ENCODE measurements around the gene GSN.
A peak's percentile ranks its signal among the peaks of the same experiment; 100 is the strongest.

GSN gene

DNA sequence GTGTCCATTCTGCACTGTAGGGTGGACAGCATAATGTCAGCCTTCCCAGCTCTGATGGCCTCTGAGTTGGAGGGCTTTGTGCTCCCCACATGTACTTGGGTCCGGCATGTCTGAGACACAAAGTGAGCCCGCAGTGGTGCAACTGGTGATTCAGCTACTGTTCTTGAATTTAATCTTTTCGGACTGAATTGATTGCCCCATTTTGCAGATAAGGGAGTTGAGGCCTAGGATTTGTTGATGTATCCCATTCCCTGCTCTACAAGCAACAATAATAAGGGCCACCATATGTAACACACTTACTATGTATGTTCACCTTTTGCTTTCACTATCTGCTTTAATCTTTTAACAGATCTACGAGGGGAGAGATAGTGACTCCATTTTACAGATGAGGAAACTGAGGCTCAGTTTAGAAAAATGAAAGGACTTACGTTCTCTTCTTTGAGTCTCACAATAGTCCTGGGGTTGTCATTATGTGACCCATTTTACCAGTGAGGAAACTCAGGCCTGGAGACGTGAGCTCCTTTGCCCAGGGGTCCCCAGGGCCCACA lies 4.5 kb downstream of the GSN start:
- Histone ChIP-seq H3K4me1 (ENCODE audit: control insufficient read depth, insufficient read depth, low read length) (peaks cover 23% of the 10 kb centered on the region), H3K36me3 (ENCODE audit: control insufficient read depth, insufficient read depth, low read length) (no peaks in the 10 kb centered on the region), H3K9me3 (ENCODE audit: control insufficient read depth, low read length) (no peaks in the 10 kb centered on the region), H3K4me3 (ENCODE audit: insufficient read depth, low read depth, low read length) (no peak overlapping the region), H3K27me3 (ENCODE audit: control insufficient read depth, insufficient read depth, low read length, poor library complexity, severe bottlenecking) (peaks cover 6% of the 10 kb centered on the region), H3K27ac (ENCODE audit: insufficient read depth, low read depth, low read length, poor library complexity, severe bottlenecking) (no peak overlapping the region)
- WGBS, 2 experiments: 92 to 93% methylated on average over 6 of the region's 6 CpGs

DNA sequence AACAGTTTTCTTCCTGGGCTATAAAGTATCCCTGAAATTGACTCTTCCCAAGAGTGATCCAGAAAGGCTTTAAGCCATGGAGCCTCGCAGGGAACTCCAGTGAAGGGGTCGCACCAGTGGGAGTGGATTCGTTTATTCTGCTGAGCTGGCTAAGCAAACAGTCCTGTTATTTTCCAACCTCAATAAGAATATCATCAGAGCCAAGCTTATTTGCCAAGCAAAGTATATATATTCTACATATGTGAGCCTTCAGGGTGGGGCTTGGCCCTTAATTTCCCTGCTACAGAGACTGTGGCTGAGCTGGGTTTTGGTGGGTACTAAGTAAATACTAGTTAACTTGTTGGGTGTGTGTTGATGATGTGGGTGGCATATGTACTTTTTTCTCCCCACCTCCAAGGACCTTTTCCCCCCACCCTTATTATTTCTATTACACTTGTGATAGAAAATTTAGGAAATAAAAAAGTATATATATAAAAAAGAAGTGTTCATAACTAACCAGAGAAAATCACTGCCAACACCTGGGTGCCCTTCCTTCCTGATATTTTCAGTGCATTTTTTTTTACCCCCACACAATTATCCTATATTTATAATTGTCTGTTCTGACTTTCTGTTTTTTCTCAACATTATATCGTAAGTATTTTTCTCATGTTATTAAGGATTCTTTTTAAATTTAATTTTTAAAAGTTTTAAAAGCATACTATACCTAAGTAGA lies 5.3 kb downstream of the GSN start:
- H3K27ac ChIP-seq (ENCODE audit: insufficient read depth, low read depth, low read length, poor library complexity, severe bottlenecking): no peak overlapping the region
- H3K4me1 ChIP-seq (ENCODE audit: control insufficient read depth, insufficient read depth, low read length): peaks cover 22% of the 10 kb centered on the region
- no peaks in the 10 kb centered on the region for H3K9me3 ChIP-seq (ENCODE audit: control insufficient read depth, low read length)
- H3K36me3 ChIP-seq (ENCODE audit: control insufficient read depth, insufficient read depth, low read length): no peaks in the 10 kb centered on the region
- H3K4me3 ChIP-seq (ENCODE audit: insufficient read depth, low read depth, low read length): no peak overlapping the region
- peaks cover 6% of the 10 kb centered on the region for H3K27me3 ChIP-seq (ENCODE audit: control insufficient read depth, insufficient read depth, low read length, poor library complexity, severe bottlenecking)
- 94 to 96% methylated on average over 3 of the region's 4 CpGs for whole genome bisulfite sequencing, 2 experiments

DNA sequence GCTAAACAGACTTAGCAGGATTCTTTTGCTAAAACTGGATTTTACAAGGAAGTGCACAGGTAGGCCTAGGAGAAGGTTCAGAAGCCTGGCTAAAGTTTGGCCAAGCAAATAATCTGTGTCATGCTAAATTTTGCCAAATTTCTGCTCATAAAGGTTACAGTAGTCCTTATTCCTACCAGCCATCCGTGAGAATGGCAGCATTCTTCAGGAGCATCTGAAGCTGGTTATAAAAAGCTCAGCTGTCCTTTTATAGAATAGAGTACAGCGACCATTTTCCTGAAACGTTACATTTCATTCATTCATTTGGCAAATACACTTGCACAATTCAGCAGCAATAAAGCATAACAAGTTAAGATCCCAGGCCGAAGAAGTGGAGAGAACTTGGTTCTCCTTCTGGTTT lies 6.9 kb downstream of the GSN start:
- Histone ChIP-seq H3K4me3 (ENCODE audit: insufficient read depth, low read depth, low read length) (no peak overlapping the region), H3K36me3 (ENCODE audit: control insufficient read depth, insufficient read depth, low read length) (no peaks in the 10 kb centered on the region), H3K4me1 (ENCODE audit: control insufficient read depth, insufficient read depth, low read length) (peaks cover 18% of the 10 kb centered on the region), H3K27ac (ENCODE audit: insufficient read depth, low read depth, low read length, poor library complexity, severe bottlenecking) (no peak overlapping the region), H3K27me3 (ENCODE audit: control insufficient read depth, insufficient read depth, low read length, poor library complexity, severe bottlenecking) (no peaks in the 10 kb centered on the region), H3K9me3 (ENCODE audit: control insufficient read depth, low read length) (no peaks in the 10 kb centered on the region)
- WGBS, 2 experiments: 94 to 98% methylated on average over 4 of the region's 4 CpGs

GRCh38 chr9:121275781-121276658 lies 8.1 kb downstream of the GSN start:
- Histone ChIP-seq H3K36me3 (ENCODE audit: control insufficient read depth, insufficient read depth, low read length) (no peaks in the 10 kb centered on the region), H3K4me1 (ENCODE audit: control insufficient read depth, insufficient read depth, low read length) (peaks cover 17% of the 10 kb centered on the region), H3K27ac (ENCODE audit: insufficient read depth, low read depth, low read length, poor library complexity, severe bottlenecking) (no peak overlapping the region), H3K4me3 (ENCODE audit: insufficient read depth, low read depth, low read length) (no peak overlapping the region), H3K27me3 (ENCODE audit: control insufficient read depth, insufficient read depth, low read length, poor library complexity, severe bottlenecking) (peaks cover 3% of the 10 kb centered on the region), H3K9me3 (ENCODE audit: control insufficient read depth, low read length) (no peaks in the 10 kb centered on the region)
- 86 to 87% methylated on average over 8 of the region's 8 CpGs for WGBS, 2 experiments

- H3K36me3 ChIP-seq (ENCODE audit: control insufficient read depth, insufficient read depth, low read length): no peaks in the 10 kb centered on the region
- no peaks in the 10 kb centered on the region for H3K9me3 ChIP-seq (ENCODE audit: control insufficient read depth, low read length)
- H3K27me3 ChIP-seq (ENCODE audit: control insufficient read depth, insufficient read depth, low read length, poor library complexity, severe bottlenecking): peaks cover 3% of the 10 kb centered on the region
- H3K27ac ChIP-seq (ENCODE audit: insufficient read depth, low read depth, low read length, poor library complexity, severe bottlenecking): no peak overlapping the region
- H3K4me1 ChIP-seq (ENCODE audit: control insufficient read depth, insufficient read depth, low read length): peaks cover 15% of the 10 kb centered on the region
- 85 to 98% methylated on average over 1 of the region's 1 CpG for WGBS, 2 experiments
- H3K4me3 ChIP-seq (ENCODE audit: insufficient read depth, low read depth, low read length): no peak overlapping the region
Measured at GRCh38 chr9:121277026-121277425, 9.1 kb downstream of the GSN start.

GRCh38 chr9:121277518-121278295 lies 9.7 kb downstream of the GSN start:
- 95 to 96% methylated on average over 4 of the region's 4 CpGs for WGBS, 2 experiments
- Histone ChIP-seq H3K27me3 (ENCODE audit: control insufficient read depth, insufficient read depth, low read length, poor library complexity, severe bottlenecking) (peaks cover 3% of the 10 kb centered on the region), H3K4me1 (ENCODE audit: control insufficient read depth, insufficient read depth, low read length) (peaks cover 13% of the 10 kb centered on the region), H3K36me3 (ENCODE audit: control insufficient read depth, insufficient read depth, low read length) (no peaks in the 10 kb centered on the region), H3K27ac (ENCODE audit: insufficient read depth, low read depth, low read length, poor library complexity, severe bottlenecking) (no peak overlapping the region), H3K9me3 (ENCODE audit: control insufficient read depth, low read length) (no peaks in the 10 kb centered on the region), H3K4me3 (ENCODE audit: insufficient read depth, low read depth, low read length) (no peak overlapping the region)

- WGBS, 2 experiments: 53 to 56% methylated on average over 13 of the region's 13 CpGs
- no peaks in the 10 kb centered on the region for H3K9me3 ChIP-seq (ENCODE audit: control insufficient read depth, low read length)
- H3K36me3 ChIP-seq (ENCODE audit: control insufficient read depth, insufficient read depth, low read length): no peaks in the 10 kb centered on the region
- H3K27me3 ChIP-seq (ENCODE audit: control insufficient read depth, insufficient read depth, low read length, poor library complexity, severe bottlenecking): peaks cover 3% of the 10 kb centered on the region
- H3K4me3 ChIP-seq (ENCODE audit: insufficient read depth, low read depth, low read length): no peak overlapping the region
- peak overlapping the region; percentile 62 for H3K27ac ChIP-seq (ENCODE audit: insufficient read depth, low read depth, low read length, poor library complexity, severe bottlenecking)
- peaks cover 13% of the 10 kb centered on the region for H3K4me1 ChIP-seq (ENCODE audit: control insufficient read depth, insufficient read depth, low read length)
Measured at GRCh38 chr9:121278477-121279261, 10.7 kb downstream of the GSN start.

DNA sequence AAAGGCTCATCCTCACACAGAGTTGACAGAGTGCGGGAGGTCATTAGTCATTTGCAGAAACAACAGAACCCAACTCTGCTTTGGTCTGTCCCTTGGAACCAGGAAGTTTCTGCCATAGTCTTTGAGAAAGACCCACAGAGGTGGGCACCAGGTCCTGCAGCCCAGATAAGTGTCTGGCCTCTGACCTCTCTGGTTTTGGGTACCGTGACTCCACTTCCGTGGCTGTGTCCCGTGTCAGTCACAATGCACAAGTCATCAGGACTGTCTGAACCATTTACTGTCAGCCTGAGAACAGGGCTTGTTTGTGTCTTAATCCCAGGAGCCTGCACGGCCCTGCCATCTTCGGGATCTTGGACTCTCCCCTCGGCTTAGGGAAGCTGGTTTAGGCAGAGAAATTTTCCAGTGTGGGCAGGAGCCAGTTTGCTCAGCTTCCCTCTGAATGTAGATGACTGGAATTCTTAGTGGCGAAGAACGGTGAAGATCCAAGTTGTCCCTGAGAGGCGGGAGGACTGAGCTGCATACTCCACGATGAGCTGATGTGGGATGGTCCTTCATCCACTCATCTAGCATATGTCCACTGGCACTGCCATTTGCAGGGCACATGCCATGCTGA lies 11.9 kb downstream of the GSN start:
- peaks cover 20% of the 10 kb centered on the region for H3K4me1 ChIP-seq (ENCODE audit: control insufficient read depth, insufficient read depth, low read length)

More for the DNA sequence above, 11.9 kb downstream of the GSN start:
- 94 to 95% methylated on average over 11 of the region's 11 CpGs for WGBS, 2 experiments
- Histone ChIP-seq H3K27ac (ENCODE audit: insufficient read depth, low read depth, low read length, poor library complexity, severe bottlenecking) (no peak overlapping the region), H3K9me3 (ENCODE audit: control insufficient read depth, low read length) (no peaks in the 10 kb centered on the region), H3K27me3 (ENCODE audit: control insufficient read depth, insufficient read depth, low read length, poor library complexity, severe bottlenecking) (peaks cover 3% of the 10 kb centered on the region), H3K36me3 (ENCODE audit: control insufficient read depth, insufficient read depth, low read length) (no peaks in the 10 kb centered on the region), H3K4me3 (ENCODE audit: insufficient read depth, low read depth, low read length) (no peak overlapping the region)
